UCSD-AML1 (cell line): ENCODE measurements around the gene ATF5.
A peak's percentile ranks its signal among the peaks of the same experiment; 100 is the strongest.
"Not testable (repeated sequence)": the region's sequence is repeated elsewhere in the genome, so short reads cannot be mapped to it uniquely, and the experiment has no call there.

Experiments used
- DNase-seq: peaks from one replicate; lab custom pipeline; 2025; ENCODE audit not compliant: unreplicated experiment; lab: John Stamatoyannopoulos, UW

The ATF5 gene

GRCh38 chr19:49944567-49944966 lies 15.6 kb downstream of the ATF5 start:
- DNase-seq: not testable (repeated sequence)

- DNase-seq: no peak
These were observed 17.4 kb downstream of the ATF5 start for GRCh38 chr19:49946415-49946814.

DNA sequence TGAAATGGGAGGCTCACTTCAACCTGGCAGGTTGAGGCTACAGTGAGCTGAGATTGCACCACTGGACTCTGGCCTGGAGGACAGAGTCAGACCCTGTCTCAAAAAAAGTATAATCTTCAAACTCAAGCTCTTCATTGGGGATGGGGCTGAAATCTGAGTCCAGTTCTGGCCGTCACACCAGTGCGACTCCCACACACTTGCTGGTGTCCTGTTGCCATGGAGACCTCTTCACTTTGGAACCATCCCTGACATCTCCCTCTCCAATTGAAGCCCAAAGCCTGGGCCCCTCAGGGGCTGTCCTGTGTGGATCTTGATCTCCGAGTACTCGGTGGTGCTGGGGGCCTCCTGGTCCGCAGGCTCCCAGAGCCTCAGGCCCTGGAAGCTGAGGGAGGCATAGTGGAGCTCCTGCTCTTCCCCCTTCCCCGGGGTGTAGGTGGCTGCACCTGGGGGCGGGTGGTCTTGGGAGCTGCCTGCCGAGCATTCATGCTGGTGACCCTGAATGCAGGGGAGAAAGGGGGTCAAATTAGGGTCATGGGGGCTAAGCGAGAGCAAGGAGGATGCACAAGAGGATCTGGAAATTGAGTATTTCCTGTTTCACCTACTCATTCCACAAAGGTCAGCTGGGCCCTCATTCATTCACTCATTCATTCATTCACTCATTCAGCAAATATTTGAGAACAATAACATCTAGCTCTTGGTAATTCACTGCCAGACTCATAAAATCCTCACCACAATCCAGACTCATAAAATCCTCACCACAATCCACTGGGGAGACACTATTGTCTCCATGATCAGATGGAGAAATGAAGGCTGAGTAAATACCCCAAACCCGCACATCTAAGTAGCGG lies 21.0 kb downstream of the ATF5 start:
- no peak for DNase-seq

GRCh38 chr19:49950590-49950948 lies 21.6 kb downstream of the ATF5 start:
- DNase-seq: no peak

DNA sequence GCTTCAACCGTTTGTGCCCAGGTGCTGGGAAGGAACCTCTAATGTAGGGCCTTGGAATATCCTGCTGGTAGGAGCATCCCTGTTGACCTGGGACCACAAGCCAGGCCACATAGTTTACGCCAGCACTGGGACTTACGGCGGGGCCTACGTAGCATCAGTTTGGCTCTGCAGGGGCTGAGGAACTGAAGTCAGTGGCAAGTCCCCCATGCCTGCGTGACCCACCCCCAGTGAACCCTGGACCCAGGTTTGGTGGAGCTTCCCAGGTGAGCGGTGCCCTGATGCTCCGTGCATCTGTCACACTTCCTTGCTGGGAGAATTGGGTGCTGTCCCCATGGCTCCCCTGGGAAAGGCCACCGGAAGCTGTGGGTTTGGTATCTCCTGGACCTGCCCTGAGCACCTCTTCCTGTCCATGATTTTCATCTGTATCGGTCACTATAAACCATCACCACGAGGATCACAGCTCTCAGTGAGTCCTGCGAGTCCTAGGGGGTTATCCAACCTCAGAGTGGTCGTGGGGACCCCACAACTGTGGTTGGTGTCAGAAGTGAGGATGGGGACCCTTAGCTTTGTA lies 22.0 kb downstream of the ATF5 start:
- DNase-seq: no peak

GRCh38 chr19:49951806-49952478 lies 22.9 kb downstream of the ATF5 start:
- DNase-seq: no peak

GRCh38 chr19:49952479-49952836 lies 23.5 kb downstream of the ATF5 start:
- DNase-seq: no peak

GRCh38 chr19:49952906-49953305 lies 23.9 kb downstream of the ATF5 start:
- no peak for DNase-seq

GRCh38 chr19:49953416-49953815 lies 24.4 kb downstream of the ATF5 start:
- peak; percentile 43 for DNase-seq

DNA sequence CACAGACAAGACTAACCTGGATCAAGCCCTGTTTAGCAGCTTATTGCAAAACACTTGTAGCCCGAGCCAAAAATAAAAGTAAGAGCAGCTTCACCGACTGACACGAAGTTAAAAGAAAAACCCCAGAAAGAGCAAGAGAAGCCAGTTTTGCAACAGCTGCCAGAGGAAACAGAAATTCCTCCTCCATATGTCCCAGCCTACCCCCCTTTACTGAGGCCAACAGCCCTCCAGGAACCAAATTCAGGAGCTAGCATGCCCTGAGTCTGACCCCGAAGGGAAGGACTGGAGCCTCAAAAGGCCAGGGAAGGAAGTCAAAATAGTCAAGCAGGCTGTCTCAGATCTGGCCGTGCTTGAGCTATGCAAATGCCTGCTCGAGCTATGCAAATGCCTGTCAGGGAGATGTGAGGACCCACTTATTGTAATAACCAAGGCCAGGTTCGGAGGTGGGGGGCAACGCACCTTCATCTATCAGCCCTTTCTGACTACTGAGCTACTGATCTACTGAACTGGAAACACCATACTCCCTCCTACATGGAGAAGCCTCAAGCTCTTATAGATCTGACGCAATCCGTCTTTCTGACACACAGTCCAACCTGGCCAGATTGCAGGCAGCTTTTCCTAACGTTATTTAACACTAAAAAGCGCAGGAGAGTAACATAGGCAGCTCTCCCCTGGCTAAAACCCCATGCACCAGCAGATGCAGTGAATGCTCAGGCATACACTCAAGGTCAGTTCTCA lies 25.3 kb downstream of the ATF5 start:
- DNase-seq: peak; percentile 46

- no peak for DNase-seq
These were observed 25.9 kb downstream of the ATF5 start for GRCh38 chr19:49954933-49955332.

GRCh38 chr19:49956115-49956495 lies 27.1 kb downstream of the ATF5 start:
- no peak for DNase-seq

DNA sequence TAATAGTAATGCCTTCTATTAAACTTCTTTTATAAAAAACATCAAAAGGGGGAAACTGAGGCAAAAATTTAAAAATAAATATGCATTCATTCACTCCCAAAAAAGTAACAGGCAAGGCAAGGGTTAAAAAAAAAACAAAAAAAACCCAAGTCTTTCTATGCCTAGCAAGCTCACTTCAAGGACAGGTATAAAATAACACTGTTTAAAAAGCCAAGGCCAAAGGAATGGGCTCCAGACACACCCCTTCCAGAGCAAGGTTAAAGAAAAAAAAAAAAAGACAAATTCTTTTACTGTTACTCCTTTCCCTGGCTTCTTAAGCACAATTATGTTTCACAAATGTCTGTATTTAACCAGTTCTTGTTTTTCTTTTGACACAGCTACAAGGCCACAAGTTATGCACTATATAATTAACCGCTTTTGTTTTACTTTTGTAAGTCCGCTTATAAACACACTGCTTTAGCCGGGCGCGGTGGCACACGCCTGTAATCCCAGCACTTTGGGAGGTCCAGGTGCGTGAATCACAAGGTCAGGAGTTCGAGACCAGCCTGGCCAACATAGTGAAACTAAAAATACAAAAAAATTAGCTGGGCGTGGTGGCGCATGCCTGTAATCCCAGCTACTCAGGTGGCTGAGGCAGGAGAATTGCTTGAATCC lies 28.4 kb downstream of the ATF5 start:
- DNase-seq: no peak

- not testable (repeated sequence) for DNase-seq
These were observed 29.1 kb downstream of the ATF5 start for GRCh38 chr19:49958144-49958543.

GRCh38 chr19:49958596-49958995 lies 29.6 kb downstream of the ATF5 start:
- DNase-seq: not testable (repeated sequence)

DNA sequence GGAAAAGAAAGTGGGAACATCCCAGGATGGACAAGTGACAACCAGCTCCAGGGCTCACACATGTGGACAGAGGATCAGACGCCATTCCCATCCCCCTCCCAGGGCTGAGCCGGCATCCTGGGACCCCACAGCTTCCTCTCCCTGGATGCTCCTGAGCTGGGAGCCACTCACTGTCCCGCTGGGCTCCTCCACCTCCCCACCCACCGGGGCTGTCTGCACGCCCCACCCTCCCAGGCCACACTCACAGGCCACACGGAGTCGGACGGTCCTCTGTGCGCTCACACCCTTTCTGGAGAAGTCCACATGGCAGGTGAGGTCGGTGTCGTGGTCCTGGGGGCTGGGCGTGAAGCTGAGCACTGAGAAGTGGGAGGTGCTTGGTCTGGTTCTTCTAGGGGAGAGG lies 30.9 kb downstream of the ATF5 start:
- not testable (repeated sequence) for DNase-seq

DNA sequence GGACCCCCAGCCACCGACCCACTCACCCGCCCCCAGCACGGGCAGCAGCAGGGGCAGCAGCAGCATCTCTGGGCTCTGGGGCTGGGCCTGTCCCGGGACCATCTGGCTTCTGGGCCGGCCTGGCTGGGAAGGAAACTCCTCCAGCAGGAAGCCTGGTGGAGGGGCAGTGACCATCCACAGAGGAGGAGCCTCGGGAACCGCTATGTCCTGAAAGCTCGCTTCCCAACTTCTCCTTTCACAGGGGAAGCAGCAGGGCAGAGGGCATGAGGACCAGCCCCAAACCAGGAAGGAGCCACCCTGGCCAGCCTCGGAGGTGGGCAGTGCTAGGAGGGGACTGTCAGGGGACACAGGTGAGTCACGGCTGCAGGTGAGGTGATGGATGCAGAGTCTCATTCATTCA lies 32.0 kb downstream of the ATF5 start, which contains the start of gene SIGLEC11:
Gene SIGLEC11, minus strand, starts transcription at position 193 of the 400 bp plus-strand sequence. Its CDS starts 91 bp downstream, at position 102.
- DNase-seq: not testable (repeated sequence)

DNA sequence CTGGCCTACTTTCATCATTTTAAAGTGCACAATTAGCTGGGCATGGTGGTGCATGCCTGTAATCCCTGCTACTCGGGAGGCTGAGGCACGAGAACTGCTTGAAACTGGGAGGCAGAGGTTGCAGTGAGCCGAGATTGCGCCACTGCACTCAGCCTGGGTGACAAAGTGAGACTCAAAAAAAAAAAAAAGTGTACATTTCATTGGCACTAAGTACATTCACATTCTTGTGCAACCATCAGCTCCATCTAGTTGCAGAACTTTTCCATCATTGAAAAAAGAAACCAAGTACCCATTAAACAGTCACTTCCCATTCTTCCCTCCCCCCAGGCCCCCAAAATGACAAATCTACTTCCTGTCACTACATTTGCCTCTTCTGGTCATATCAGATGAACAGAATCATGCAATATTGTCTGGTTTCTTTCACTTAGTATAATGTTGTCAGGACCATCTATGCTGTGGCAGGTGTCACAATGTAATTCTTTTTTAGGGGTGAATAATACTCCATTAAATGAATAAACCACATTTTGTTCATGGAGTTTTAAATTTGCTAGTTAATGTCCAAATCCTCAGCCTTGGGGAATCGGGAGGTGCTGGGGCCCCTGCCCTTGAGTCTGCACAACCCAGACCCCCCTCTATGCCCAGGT lies 39.4 kb downstream of the ATF5 start:
- no peak for DNase-seq

DNA sequence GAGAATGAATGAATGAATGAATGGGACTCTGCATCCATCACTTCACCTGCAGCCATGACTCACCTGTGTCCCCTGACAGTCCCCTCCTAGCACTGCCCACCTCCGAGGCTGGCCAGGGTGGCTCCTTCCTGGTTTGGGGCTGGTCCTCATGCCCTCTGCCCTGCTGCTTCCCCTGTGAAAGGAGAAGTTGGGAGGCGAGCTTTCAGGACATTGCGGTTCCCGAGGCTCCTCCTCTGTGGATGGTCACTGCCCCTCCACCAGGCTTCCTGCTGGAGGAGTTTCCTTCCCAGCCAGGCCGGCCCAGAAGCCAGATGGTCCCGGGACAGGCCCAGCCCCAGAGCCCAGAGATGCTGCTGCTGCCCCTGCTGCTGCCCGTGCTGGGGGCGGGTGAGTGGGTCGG lies 40.4 kb downstream of the ATF5 start:
- DNase-seq: peak; percentile 60

DNA sequence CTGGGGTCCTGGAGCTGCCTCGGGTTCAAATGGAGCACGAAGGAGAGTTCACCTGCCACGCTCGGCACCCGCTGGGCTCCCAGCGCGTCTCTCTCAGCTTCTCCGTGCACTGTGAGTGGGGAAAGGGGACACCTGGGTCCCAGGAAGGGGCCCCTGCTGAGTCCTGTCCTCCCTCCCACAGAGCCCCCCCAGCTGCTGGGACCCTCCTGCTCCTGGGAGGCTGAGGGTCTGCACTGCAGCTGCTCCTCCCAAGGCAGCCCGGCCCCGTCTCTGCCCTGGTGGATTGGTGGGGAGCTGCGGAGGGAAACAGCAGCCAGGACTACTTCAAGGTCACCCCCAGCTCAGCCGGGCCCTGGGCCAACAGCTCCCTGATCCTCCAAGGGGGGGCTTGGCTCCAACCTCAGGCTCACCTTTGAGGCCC lies 43.0 kb downstream of the ATF5 start:
- no peak for DNase-seq
